ENCODE measurements around the gene CAPN14. TPM values are rescaled to one million over a fixed set of nuclear protein-coding genes. Genes with fewer than 3 reads are reported as not detected.

The CAPN14 gene
- polyA plus RNA-seq, 1 experiment: 0.09 TPM

GRCh38 chr2:31233231-31233630 is 15.9 kb upstream of the CAPN14 start:
- POLR2A ChIA-PET: interaction anchor here (0.8 to 2.3 kb wide), 4 partner anchors 80 to 1068 kb away, joined by 3 to 9 read pairs (median 3); no protein-coding TSS in a partner anchor
- Histone ChIP-seq H3K27me3 (ENCODE audit: control insufficient read depth, insufficient read depth, low read length) (peaks cover 11% of the 10 kb centered on the region), H3K27ac (ENCODE audit: low read depth, low read length) (no peak overlapping the region), H3K4me3 (ENCODE audit: low read depth, low read length) (no peak overlapping the region), H3K9me3 (ENCODE audit: control insufficient read depth, insufficient read depth, low read length) (no peaks in the 10 kb centered on the region; the same call in 1 of the 2 replicates)
- CTCF ChIA-PET: interaction anchor here (0.6 to 4.9 kb wide), 28 partner anchors 8 to 1127 kb away, joined by 3 to 71 read pairs (median 5); no protein-coding TSS in a partner anchor
- no peak for DNase-seq (ENCODE audit: low read depth, low spot score)
- TF ChIP-seq CTCF (IDR thresholded peaks at IDR 0.05; ENCODE audit: low read depth, low read length): no peak

DNA sequence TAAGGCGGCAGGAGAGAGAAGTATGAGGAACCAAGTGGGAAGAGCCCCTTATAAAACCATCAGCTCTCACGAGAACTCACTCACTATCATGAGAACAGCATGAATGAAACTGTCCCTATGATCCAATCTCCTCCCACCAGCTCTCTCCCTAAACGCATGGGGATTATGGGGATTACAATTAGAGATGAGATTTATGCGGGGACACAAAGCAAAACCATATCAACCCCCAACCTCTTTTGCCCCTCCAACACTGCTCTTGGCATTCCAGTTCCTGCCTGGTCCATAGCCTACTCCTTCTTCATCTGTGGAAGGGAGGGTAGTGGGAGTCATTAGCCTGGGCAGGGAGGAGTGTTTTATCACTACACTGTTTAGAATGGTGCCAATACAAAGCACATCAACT is 15.3 kb upstream of the CAPN14 start:
- ChIA-PET CTCF (interaction anchor here (0.6 to 4.9 kb wide), 10 partner anchors 9 to 1126 kb away, joined by 3 to 71 read pairs (median 8); no protein-coding TSS in a partner anchor), POLR2A (no interaction called here)
- no peak overlapping the region for H3K4me3 ChIP-seq (ENCODE audit: low read depth, low read length)

DNA sequence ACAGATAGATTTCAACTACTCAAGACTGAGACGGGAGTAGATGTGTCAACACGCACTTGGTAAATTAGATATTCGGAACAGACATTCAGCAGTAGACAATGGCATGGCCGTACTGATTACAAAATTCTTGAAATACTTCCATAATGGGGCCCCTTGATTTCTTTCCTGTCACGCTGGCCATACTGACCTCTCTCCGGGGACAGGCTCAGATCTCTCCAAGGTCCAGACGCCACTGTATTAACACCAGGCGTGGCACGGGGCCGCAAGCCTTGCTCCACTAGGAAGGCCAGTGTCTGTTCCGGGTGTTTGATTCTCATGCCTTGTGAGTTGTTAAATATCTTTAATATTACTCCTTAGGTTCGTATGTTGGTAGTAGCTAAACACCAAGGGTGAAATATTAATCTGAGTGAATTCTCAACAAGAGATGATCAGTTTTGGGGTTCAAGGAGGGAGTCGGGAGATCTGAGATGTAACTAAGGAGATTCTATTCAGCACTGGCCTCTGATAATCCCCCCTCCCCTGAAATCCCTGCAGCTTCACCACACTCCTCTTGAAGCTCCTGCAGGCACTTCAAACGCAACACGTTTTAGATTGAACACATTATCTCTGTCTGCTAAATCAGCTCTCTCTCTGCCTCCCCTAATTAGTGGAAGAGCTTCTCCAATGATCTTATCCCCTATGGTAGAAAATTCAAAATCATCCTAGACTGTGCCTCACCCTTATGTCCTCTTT is 14.4 kb upstream of the CAPN14 start:
- ChIA-PET POLR2A (no interaction called here), CTCF (interaction anchor here (0.8 to 4.9 kb wide), 5 partner anchors 8 to 520 kb away, joined by 3 to 71 read pairs (median 5); no protein-coding TSS in a partner anchor)
- no peak overlapping the region for H3K27ac ChIP-seq (ENCODE audit: low read depth, low read length)
- no peaks in the 10 kb centered on the region; the same call in 1 of the 2 replicates for H3K9me3 ChIP-seq (ENCODE audit: control insufficient read depth, insufficient read depth, low read length)
- H3K27me3 ChIP-seq (ENCODE audit: control insufficient read depth, insufficient read depth, low read length): peaks cover 11% of the 10 kb centered on the region
- H3K4me3 ChIP-seq (ENCODE audit: low read depth, low read length): no peak overlapping the region
- DNase-seq (ENCODE audit: low read depth, low spot score): no peak
- no peak for TF ChIP-seq CTCF (IDR thresholded peaks at IDR 0.05; ENCODE audit: low read depth, low read length)

More for the DNA sequence above, 15.3 kb upstream of the CAPN14 start:
- Histone ChIP-seq H3K27me3 (ENCODE audit: control insufficient read depth, insufficient read depth, low read length) (peaks cover 11% of the 10 kb centered on the region), H3K9me3 (ENCODE audit: control insufficient read depth, insufficient read depth, low read length) (no peaks in the 10 kb centered on the region; the same call in 1 of the 2 replicates), H3K27ac (ENCODE audit: low read depth, low read length) (no peak overlapping the region)
- TF ChIP-seq CTCF (IDR thresholded peaks at IDR 0.05; ENCODE audit: low read depth, low read length): no peak
- no peak for DNase-seq (ENCODE audit: low read depth, low spot score)

GRCh38 chr2:31230751-31231150 is 13.4 kb upstream of the CAPN14 start:
- Histone ChIP-seq H3K27me3 (ENCODE audit: control insufficient read depth, insufficient read depth, low read length) (peaks cover 11% of the 10 kb centered on the region), H3K27ac (ENCODE audit: low read depth, low read length) (no peak overlapping the region), H3K4me3 (ENCODE audit: low read depth, low read length) (no peak overlapping the region), H3K9me3 (ENCODE audit: control insufficient read depth, insufficient read depth, low read length) (no peaks in the 10 kb centered on the region; the same call in 1 of the 2 replicates)
- POLR2A ChIA-PET: no interaction called here
- CTCF ChIA-PET: no interaction called here
- DNase-seq (ENCODE audit: low read depth, low spot score): no peak
- no peak for TF ChIP-seq CTCF (IDR thresholded peaks at IDR 0.05; ENCODE audit: low read depth, low read length)

DNA sequence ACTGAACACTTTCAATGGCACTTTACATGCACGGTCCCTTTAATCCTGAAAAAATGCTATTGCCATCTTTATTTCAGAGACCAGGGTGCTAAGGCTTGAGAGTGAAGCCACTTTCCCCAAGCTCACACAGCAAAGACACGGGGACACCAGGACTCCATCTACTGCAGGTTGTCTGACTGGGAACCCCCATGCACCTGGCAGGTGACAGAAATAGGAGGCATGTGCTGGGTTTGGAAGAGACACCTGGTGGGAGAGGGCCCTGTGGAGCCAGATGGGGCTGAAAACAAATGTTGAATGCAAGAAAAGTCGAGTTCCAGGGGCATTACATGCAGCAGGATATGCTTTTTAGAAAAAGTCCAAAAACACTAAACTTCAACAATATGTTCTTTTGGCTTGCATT is 11.4 kb upstream of the CAPN14 start:
- Histone ChIP-seq H3K4me3 (ENCODE audit: low read depth, low read length) (no peak overlapping the region), H3K9me3 (ENCODE audit: control insufficient read depth, insufficient read depth, low read length) (no peaks in the 10 kb centered on the region), H3K27me3 (ENCODE audit: control insufficient read depth, insufficient read depth, low read length) (peaks cover 11% of the 10 kb centered on the region), H3K27ac (ENCODE audit: low read depth, low read length) (no peak overlapping the region)
- CTCF ChIA-PET: interaction anchor here (1.9 kb wide), 1 partner anchor 104 kb away, joined by 12 read pairs; no protein-coding TSS in a partner anchor
- TF ChIP-seq CTCF (IDR thresholded peaks at IDR 0.05; ENCODE audit: low read depth, low read length): no peak
- POLR2A ChIA-PET: no interaction called here
- DNase-seq (ENCODE audit: low read depth, low spot score): no peak
